ENCODE data around the gene ELAVL2.

DNA sequence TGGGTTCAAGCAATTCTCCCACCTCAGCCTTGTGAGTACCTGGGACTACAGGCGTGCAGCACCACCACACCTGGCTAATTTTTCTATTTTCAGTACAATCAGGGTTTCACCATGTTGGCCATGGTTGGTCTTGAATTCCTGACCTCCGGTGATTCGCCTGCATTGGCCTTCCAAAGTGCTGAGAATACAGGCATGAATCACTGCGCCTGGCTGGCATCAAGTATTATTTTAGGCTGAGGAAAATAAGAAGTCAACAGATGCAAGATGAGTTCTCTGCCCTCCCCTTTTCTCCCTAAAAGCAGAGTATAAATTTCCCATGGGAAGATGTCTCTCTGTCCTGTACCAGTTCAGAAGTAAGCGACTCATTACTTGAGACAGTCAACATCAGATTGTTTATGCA, 71.5 kb downstream of the ELAVL2 start:
- TF ChIP-seq, protein P1, sequence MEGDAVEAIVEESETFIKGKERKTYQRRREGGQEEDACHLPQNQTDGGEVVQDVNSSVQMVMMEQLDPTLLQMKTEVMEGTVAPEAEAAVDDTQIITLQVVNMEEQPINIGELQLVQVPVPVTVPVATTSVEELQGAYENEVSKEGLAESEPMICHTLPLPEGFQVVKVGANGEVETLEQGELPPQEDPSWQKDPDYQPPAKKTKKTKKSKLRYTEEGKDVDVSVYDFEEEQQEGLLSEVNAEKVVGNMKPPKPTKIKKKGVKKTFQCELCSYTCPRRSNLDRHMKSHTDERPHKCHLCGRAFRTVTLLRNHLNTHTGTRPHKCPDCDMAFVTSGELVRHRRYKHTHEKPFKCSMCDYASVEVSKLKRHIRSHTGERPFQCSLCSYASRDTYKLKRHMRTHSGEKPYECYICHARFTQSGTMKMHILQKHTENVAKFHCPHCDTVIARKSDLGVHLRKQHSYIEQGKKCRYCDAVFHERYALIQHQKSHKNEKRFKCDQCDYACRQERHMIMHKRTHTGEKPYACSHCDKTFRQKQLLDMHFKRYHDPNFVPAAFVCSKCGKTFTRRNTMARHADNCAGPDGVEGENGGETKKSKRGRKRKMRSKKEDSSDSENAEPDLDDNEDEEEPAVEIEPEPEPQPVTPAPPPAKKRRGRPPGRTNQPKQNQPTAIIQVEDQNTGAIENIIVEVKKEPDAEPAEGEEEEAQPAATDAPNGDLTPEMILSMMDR (IDR thresholded peaks at IDR 0.05) = no peak
- TF ChIP-seq POLR2A (IDR thresholded peaks at IDR 0.05) = no peak
